AG04450 (cell line): ENCODE measurements around the gene MTHFD2. TPM values are rescaled to one million over a fixed set of nuclear protein-coding genes. Genes with fewer than 3 reads are reported as not detected.
"Not testable (repeated sequence)": the region's sequence is repeated elsewhere in the genome, so short reads cannot be mapped to it uniquely, and the experiment has no call there.

ENCODE experiments used
- CTCF ChIA-PET: fragments of 300-600, 350-600 bp; formaldehyde crosslinking; extraction: SDS; loops from one replicate; lab custom pipeline; 2022; ENCODE audit warnings: antibody characterized with exemption, inconsistent platforms; lab: Charles Lee
- POLR2A ChIA-PET: fragments of 350-600 bp; formaldehyde crosslinking; extraction: SDS; loops from one replicate; lab custom pipeline; 2021; ENCODE audit warnings: antibody characterized with exemption, inconsistent platforms; lab: Yijun Ruan, JAX
- DNase-seq: peaks from one replicate; pipeline ENCODE4 v3.0.0-alpha.2; 2011; ENCODE audit warnings: low read depth, low spot score
- H3K27ac ChIP-seq: one replicate; pipeline ENCODE4 v1.5.1; 2012; ENCODE audit warnings: low read depth, low read length, control low read depth
- H3K27me3 ChIP-seq: one replicate; pipeline ENCODE4 v1.6.0; 2012; ENCODE audit warnings: low read length; ENCODE audit not compliant: control insufficient read depth, insufficient read depth
- H3K4me3 ChIP-seq: 2 replicates; pipeline ENCODE4 v1.5.1; 2011; ENCODE audit warnings: mild to moderate bottlenecking, low read depth, low read length, control low read depth
- H3K9me3 ChIP-seq: 2 replicates; pipeline ENCODE4 v1.5.1; 2012; ENCODE audit warnings: low read length; ENCODE audit not compliant: control insufficient read depth, insufficient read depth
- CTCF ChIP-seq: IDR thresholded peaks from 2 replicates; pipeline ENCODE4 v1.5.1; 2011; ENCODE audit warnings: low read depth, low read length, control low read depth, inconsistent platforms
- polyA plus RNA-seq: library from polyadenylated mRNA; depleted of rRNA; stranded (reverse); fragments of >200 nt; gene quantifications from 2 replicates; pipeline ENCODE4 v1.2.3, GENCODE V29; 2011

Gene MTHFD2
- polyA plus RNA-seq, 1 experiment: 299 TPM

DNA sequence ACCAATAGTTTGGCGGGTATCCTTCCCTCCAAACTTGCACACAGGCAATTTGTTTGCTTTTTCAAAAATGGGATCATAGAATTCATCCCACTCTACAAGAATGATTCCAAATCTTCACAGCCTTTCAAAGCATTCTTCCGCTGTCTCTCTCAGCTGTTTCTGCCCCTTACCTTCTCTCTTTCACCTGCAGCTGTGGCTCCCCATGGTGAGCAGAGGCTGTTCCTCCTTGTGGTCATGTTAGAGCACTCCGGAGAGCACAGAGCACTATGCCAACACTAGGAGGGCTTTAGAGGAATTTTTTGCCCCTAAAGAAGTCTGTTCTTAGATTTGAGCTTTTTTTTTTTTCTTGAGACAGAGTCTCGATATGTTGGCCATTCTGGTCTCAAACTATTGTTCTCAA is 30.4 kb downstream of the MTHFD2 start:
- TF ChIP-seq CTCF: no peak
- H3K4me3 ChIP-seq: no peak overlapping the region
- ChIA-PET POLR2A (no interaction called here), CTCF (no interaction called here)
- no peaks in the 10 kb centered on the region for H3K9me3 ChIP-seq
- peaks cover 12% of the 10 kb centered on the region for H3K27me3 ChIP-seq
- H3K27ac ChIP-seq: no peak overlapping the region
- no peak for DNase-seq

- peaks cover 19% of the 10 kb centered on the region for H3K27me3 ChIP-seq
- H3K27ac ChIP-seq, H3K9me3 ChIP-seq, H3K4me3 ChIP-seq, CTCF ChIA-PET, DNase-seq: not testable (repeated sequence)
- POLR2A ChIA-PET: interaction anchor here (0.7 kb wide), 1 partner anchor 386 kb away, joined by 7 read pairs; no protein-coding TSS in a partner anchor
Observed at GRCh38 chr2:74229865-74230264, 31.4 kb downstream of the MTHFD2 start.

GRCh38 chr2:74232426-74232825 is 34.0 kb downstream of the MTHFD2 start:
- DNase-seq: no peak
- peaks cover 12% of the 10 kb centered on the region for H3K27me3 ChIP-seq
- H3K9me3 ChIP-seq: no peaks in the 10 kb centered on the region
- H3K27ac ChIP-seq: no peak overlapping the region
- POLR2A ChIA-PET: no interaction called here
- CTCF ChIA-PET: no interaction called here
- no peak overlapping the region for H3K4me3 ChIP-seq
- TF ChIP-seq CTCF: no peak

DNA sequence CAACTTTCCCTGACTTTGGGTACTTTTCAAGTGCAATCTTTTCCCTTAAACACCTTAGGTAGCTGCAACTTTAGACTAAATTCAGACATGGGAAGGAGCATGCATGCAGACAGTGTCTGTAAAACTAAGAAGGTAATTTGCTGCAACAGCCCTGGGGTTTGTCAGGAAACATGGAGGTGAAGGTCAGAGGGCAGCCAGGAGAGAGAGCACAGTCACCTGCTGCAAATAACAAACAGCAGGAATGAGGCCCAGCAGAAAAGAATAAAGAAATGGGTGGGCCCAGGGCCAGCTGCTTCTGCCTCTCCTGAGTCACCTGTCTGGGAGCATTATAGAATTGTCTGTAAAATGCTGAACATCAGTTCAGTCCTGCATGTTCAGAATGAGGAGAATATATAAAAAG is 35.2 kb downstream of the MTHFD2 start:
- ChIA-PET POLR2A (no interaction called here), CTCF (no interaction called here)
- no peak for TF ChIP-seq CTCF
- no peak for DNase-seq
- Histone ChIP-seq H3K27me3 (peaks cover 12% of the 10 kb centered on the region), H3K4me3 (no peak overlapping the region), H3K9me3 (no peaks in the 10 kb centered on the region), H3K27ac (no peak overlapping the region)

GRCh38 chr2:74235041-74235440 is 36.6 kb downstream of the MTHFD2 start:
- Histone ChIP-seq H3K27ac (no peak overlapping the region), H3K27me3 (peaks cover 15% of the 10 kb centered on the region), H3K4me3 (no peak overlapping the region), H3K9me3 (peaks cover 6% of the 10 kb centered on the region)
- no peak for TF ChIP-seq CTCF
- ChIA-PET CTCF (no interaction called here), POLR2A (no interaction called here)
- DNase-seq: no peak

- Histone ChIP-seq H3K4me3 (no peak overlapping the region), H3K27ac (no peak overlapping the region), H3K27me3 (peaks cover 9% of the 10 kb centered on the region), H3K9me3 (peaks cover 6% of the 10 kb centered on the region)
- CTCF ChIA-PET: interaction anchor here (0.8 to 1.7 kb wide), 3 partner anchors 9 to 30 kb away, joined by 3 to 17 read pairs (median 3); no protein-coding TSS in a partner anchor
- DNase-seq: no peak
- POLR2A ChIA-PET: no interaction called here
- no peak for TF ChIP-seq CTCF
Observed at GRCh38 chr2:74238879-74239278, 40.5 kb downstream of the MTHFD2 start.
